ENCODE results near the gene DPP4. TPM values are rescaled to one million over a fixed set of nuclear protein-coding genes. Genes with fewer than 3 reads are reported as not detected.

The DPP4 gene
- polyA plus RNA-seq, 1 donor (not counting 4 experiments of a cell fraction or from before 2014, with no cell fraction given), result 1.1 TPM

- H3K9ac ChIP-seq (ENCODE audit: control insufficient read depth, extremely low read depth, insufficient read depth, low read length), result no peak overlapping the region
- no peaks in the 10 kb centered on the region for H3K36me3 ChIP-seq (ENCODE audit: control insufficient read depth in 2 of 2, extremely low read depth in 1 of 2, insufficient read depth in 2 of 2, low read length in 2 of 2)
- no peaks in the 10 kb centered on the region for H3K9me1 ChIP-seq (ENCODE audit: control insufficient read depth, extremely low read depth, insufficient read depth, low read length)
- H3K79me2 ChIP-seq (ENCODE audit: control insufficient read depth, insufficient read depth, low read length), result no peaks in the 10 kb centered on the region
- H4K20me1 ChIP-seq (ENCODE audit: control insufficient read depth, extremely low read depth, insufficient read depth, low read length), result no peaks in the 10 kb centered on the region
- no peak overlapping the region for H3K4me2 ChIP-seq (ENCODE audit: control insufficient read depth, extremely low read depth, insufficient read depth, low read depth, low read length)
- DNase-seq (ENCODE audit: low read depth, low spot score) (no peak), FAIRE-seq (no peak)
- H3K9me3 ChIP-seq (ENCODE audit: control insufficient read depth, low read depth, low read length), result peaks cover 5% of the 10 kb centered on the region
- H3K4me1 ChIP-seq (ENCODE audit: control insufficient read depth, extremely low read depth, insufficient read depth, low read length), result no peaks in the 10 kb centered on the region
- H3K27me3 ChIP-seq (ENCODE audit: control insufficient read depth, extremely low read depth, insufficient read depth, low read length), result no peaks in the 10 kb centered on the region
- dilution Hi-C loops (cut with MboI; ENCODE audit: extremely low pct_ligation_motif_present, low sequenced_read_pairs), result no loop called here
- H2AFZ ChIP-seq (ENCODE audit: control insufficient read depth, low read length), result no peak overlapping the region
- no peak overlapping the region for H3K27ac ChIP-seq (ENCODE audit: control insufficient read depth, insufficient read depth, low read length)
- TF ChIP-seq CTCF (optimal IDR thresholded peaks at IDR 0.05 in 1 of 3, IDR thresholded peaks at IDR 0.05 in 1 of 3, conservative IDR thresholded peaks at IDR 0.05 in 1 of 3; ENCODE audit: extremely low read depth in 1 of 3, insufficient read depth in 2 of 3, low read length in 3 of 3) (no peak), EZH2 (IDR thresholded peaks at IDR 0.05; ENCODE audit: low read length) (no peak)
- no peak overlapping the region for H3K4me3 ChIP-seq (ENCODE audit: control insufficient read depth in 2 of 3, extremely low read depth in 1 of 3, insufficient read depth in 2 of 3, low read depth in 1 of 3, low read length in 3 of 3)
Measured at GRCh38 chr2:162053808-162054155, 20.2 kb downstream of the DPP4 start.

GRCh38 chr2:162053066-162053807 lies 20.8 kb downstream of the DPP4 start:
- dilution Hi-C loops (cut with MboI; ENCODE audit: extremely low pct_ligation_motif_present, low sequenced_read_pairs), result no loop called here

More at GRCh38 chr2:162053066-162053807, 20.8 kb downstream of the DPP4 start:
- FAIRE-seq, result no peak
- no peaks in the 10 kb centered on the region for H3K36me3 ChIP-seq (ENCODE audit: control insufficient read depth in 2 of 2, extremely low read depth in 1 of 2, insufficient read depth in 2 of 2, low read length in 2 of 2)
- no peak overlapping the region for H3K9ac ChIP-seq (ENCODE audit: control insufficient read depth, extremely low read depth, insufficient read depth, low read length)
- peaks cover 5% of the 10 kb centered on the region for H3K9me3 ChIP-seq (ENCODE audit: control insufficient read depth, low read depth, low read length)
- TF ChIP-seq EZH2 (IDR thresholded peaks at IDR 0.05; ENCODE audit: low read length) (no peak), CTCF (optimal IDR thresholded peaks at IDR 0.05 in 1 of 3, IDR thresholded peaks at IDR 0.05 in 1 of 3, conservative IDR thresholded peaks at IDR 0.05 in 1 of 3; ENCODE audit: extremely low read depth in 1 of 3, insufficient read depth in 2 of 3, low read length in 3 of 3) (no peak)
- no peak overlapping the region for H3K4me2 ChIP-seq (ENCODE audit: control insufficient read depth, extremely low read depth, insufficient read depth, low read depth, low read length)
- no peaks in the 10 kb centered on the region for H4K20me1 ChIP-seq (ENCODE audit: control insufficient read depth, extremely low read depth, insufficient read depth, low read length)
- H3K27ac ChIP-seq (ENCODE audit: control insufficient read depth, insufficient read depth, low read length), result no peak overlapping the region
- no peak overlapping the region for H3K4me3 ChIP-seq (ENCODE audit: control insufficient read depth in 2 of 3, extremely low read depth in 1 of 3, insufficient read depth in 2 of 3, low read depth in 1 of 3, low read length in 3 of 3)
- H3K79me2 ChIP-seq (ENCODE audit: control insufficient read depth, insufficient read depth, low read length), result no peaks in the 10 kb centered on the region
- H3K9me1 ChIP-seq (ENCODE audit: control insufficient read depth, extremely low read depth, insufficient read depth, low read length), result no peaks in the 10 kb centered on the region
- H3K27me3 ChIP-seq (ENCODE audit: control insufficient read depth, extremely low read depth, insufficient read depth, low read length), result no peaks in the 10 kb centered on the region
- DNase-seq (ENCODE audit: low read depth, low spot score), result no peak
- H3K4me1 ChIP-seq (ENCODE audit: control insufficient read depth, extremely low read depth, insufficient read depth, low read length), result no peaks in the 10 kb centered on the region
- H2AFZ ChIP-seq (ENCODE audit: control insufficient read depth, low read length), result no peak overlapping the region

Measured in keratinocyte (primary cell).